Neuron (in vitro differentiated cells): ENCODE data around the gene TRMT1L.
A peak's percentile ranks its signal among the peaks of the same experiment; 100 is the strongest.

ENCODE experiments used
- H2AFZ ChIP-seq: one replicate; pipeline ENCODE4 v1.6.1; 2013; ENCODE audit warnings: low read depth, mild to moderate bottlenecking, inconsistent platforms, low read length, moderate library complexity
- H3K27me3 ChIP-seq: one replicate; pipeline ENCODE4 v1.6.1; 2013; ENCODE audit warnings: low read length; ENCODE audit not compliant: insufficient read depth
- H3K36me3 ChIP-seq: one replicate; pipeline ENCODE4 v1.6.1; 2013; ENCODE audit warnings: low read length; ENCODE audit not compliant: insufficient read depth
- H3K4me1 ChIP-seq: one replicate; pipeline ENCODE4 v1.6.1; 2013; ENCODE audit warnings: low read length; ENCODE audit not compliant: insufficient read depth
- H3K4me3 ChIP-seq: 2 replicates; pipeline ENCODE4 v1.5.1; 2013; ENCODE audit warnings: mild to moderate bottlenecking, low read length, moderate library complexity
- H3K9me3 ChIP-seq: one replicate; pipeline ENCODE4 v1.6.1; 2013; ENCODE audit warnings: low read length

Gene TRMT1L

GRCh38 chr1:185154912-185155513 lies 1.7 kb downstream of the TRMT1L start:
- Histone ChIP-seq H3K36me3 (peaks cover 10% of the 10 kb centered on the region), H2AFZ (no peak overlapping the region), H3K4me3 (peak overlapping the region; percentile 94)

GRCh38 chr1:185152187-185152767 lies 4.5 kb downstream of the TRMT1L start:
- H2AFZ ChIP-seq: no peak overlapping the region
- H3K4me1 ChIP-seq: peaks cover 8% of the 10 kb centered on the region
- no peak overlapping the region for H3K4me3 ChIP-seq
- no peaks in the 10 kb centered on the region for H3K9me3 ChIP-seq
- H3K27me3 ChIP-seq: no peaks in the 10 kb centered on the region
- H3K36me3 ChIP-seq: peaks cover 33% of the 10 kb centered on the region

More at GRCh38 chr1:185154912-185155513, 1.7 kb downstream of the TRMT1L start:
- Histone ChIP-seq H3K4me1 (peaks cover 17% of the 10 kb centered on the region), H3K27me3 (no peaks in the 10 kb centered on the region), H3K9me3 (no peaks in the 10 kb centered on the region)

- peaks cover 8% of the 10 kb centered on the region for H3K4me1 ChIP-seq
- no peaks in the 10 kb centered on the region for H3K9me3 ChIP-seq
- H2AFZ ChIP-seq: no peak overlapping the region
- H3K27me3 ChIP-seq: no peaks in the 10 kb centered on the region
- H3K36me3 ChIP-seq: peaks cover 36% of the 10 kb centered on the region
- H3K4me3 ChIP-seq: no peak overlapping the region
Observed at GRCh38 chr1:185151215-185151614, 5.5 kb downstream of the TRMT1L start.

- H3K4me1 ChIP-seq: no peaks in the 10 kb centered on the region
- no peak overlapping the region for H2AFZ ChIP-seq
- H3K36me3 ChIP-seq: peaks cover 53% of the 10 kb centered on the region
- no peak overlapping the region for H3K4me3 ChIP-seq
- no peaks in the 10 kb centered on the region for H3K9me3 ChIP-seq
- no peaks in the 10 kb centered on the region for H3K27me3 ChIP-seq
Observed at GRCh38 chr1:185144233-185144632, 12.5 kb downstream of the TRMT1L start.

GRCh38 chr1:185139246-185139645 lies 17.5 kb downstream of the TRMT1L start:
- peaks cover 52% of the 10 kb centered on the region for H3K36me3 ChIP-seq
- H3K27me3 ChIP-seq: no peaks in the 10 kb centered on the region
- no peak overlapping the region for H2AFZ ChIP-seq
- H3K4me3 ChIP-seq: no peak overlapping the region
- H3K9me3 ChIP-seq: no peaks in the 10 kb centered on the region
- no peaks in the 10 kb centered on the region for H3K4me1 ChIP-seq

- H3K4me3 ChIP-seq: no peak overlapping the region
- H3K27me3 ChIP-seq: no peaks in the 10 kb centered on the region
- no peak overlapping the region for H2AFZ ChIP-seq
- no peaks in the 10 kb centered on the region for H3K9me3 ChIP-seq
- no peaks in the 10 kb centered on the region for H3K4me1 ChIP-seq
- peaks cover 52% of the 10 kb centered on the region for H3K36me3 ChIP-seq
Observed at GRCh38 chr1:185137896-185138545, 18.7 kb downstream of the TRMT1L start.

DNA sequence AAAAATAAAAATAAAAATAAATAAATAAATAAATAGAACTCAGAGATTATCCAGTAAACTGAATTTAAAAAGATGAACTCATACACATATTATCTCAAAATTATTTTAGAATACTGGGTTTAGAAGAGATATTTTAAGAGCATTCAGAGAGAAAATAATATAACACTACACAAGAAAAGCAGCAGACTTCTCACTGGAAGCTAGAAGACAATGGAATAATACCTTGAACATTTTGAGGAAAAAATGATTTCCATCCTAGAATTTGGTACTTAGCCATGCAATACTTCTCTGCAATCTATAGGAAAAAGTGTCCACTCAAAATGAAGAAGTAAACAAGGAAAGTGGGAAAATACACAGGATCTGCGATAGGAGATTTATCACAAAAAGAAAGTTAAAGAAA lies 24.2 kb downstream of the TRMT1L start:
- Histone ChIP-seq H3K9me3 (peaks cover 6% of the 10 kb centered on the region), H3K4me1 (no peaks in the 10 kb centered on the region), H2AFZ (no peak overlapping the region), H3K4me3 (no peak overlapping the region), H3K36me3 (peaks cover 43% of the 10 kb centered on the region), H3K27me3 (no peaks in the 10 kb centered on the region)

DNA sequence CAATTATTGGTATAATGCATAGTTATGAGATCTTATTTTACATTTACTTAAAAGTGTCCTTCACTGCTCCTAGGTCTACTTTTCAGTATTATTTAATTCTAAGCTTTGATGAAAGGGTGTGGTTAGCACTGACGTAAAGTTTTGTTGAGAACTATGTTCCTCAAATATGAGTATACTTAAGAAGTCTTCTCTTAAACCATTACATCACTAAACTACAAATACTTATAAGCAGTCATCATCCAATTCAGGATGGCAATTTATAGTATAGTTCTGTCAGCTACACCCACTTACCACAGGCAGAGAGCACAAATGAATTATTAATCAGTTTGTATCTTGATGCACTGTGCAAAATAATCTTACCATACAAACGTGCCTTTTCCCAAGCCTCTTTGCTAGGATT lies 27.0 kb downstream of the TRMT1L start:
- Histone ChIP-seq H3K27me3 (no peaks in the 10 kb centered on the region), H3K4me3 (no peak overlapping the region), H2AFZ (no peak overlapping the region), H3K9me3 (peaks cover 6% of the 10 kb centered on the region), H3K4me1 (no peaks in the 10 kb centered on the region), H3K36me3 (peaks cover 41% of the 10 kb centered on the region)

- H2AFZ ChIP-seq: no peak overlapping the region
- H3K36me3 ChIP-seq: no peaks in the 10 kb centered on the region
- H3K4me3 ChIP-seq: no peak overlapping the region
- peaks cover 3% of the 10 kb centered on the region for H3K9me3 ChIP-seq
- no peaks in the 10 kb centered on the region for H3K4me1 ChIP-seq
- no peaks in the 10 kb centered on the region for H3K27me3 ChIP-seq
Observed at GRCh38 chr1:185112356-185112755, 44.4 kb downstream of the TRMT1L start.

DNA sequence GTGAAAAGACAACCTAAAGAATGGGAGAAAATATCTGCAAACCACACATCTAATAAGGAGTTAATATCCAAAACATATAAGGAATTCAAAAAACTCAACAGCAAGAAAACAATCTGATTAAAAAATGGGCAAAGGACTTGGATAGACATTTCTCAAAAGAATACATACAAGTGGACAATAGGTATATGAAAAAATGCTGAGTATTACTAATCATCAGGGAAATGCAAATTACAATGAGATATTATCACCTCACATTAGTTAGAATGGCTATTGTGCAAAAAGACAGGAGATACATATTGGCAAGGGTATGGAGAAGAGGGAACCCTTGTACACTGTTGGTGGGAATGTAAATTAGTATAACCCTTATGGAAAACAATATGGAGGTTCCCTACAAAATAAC lies 44.9 kb downstream of the TRMT1L start:
- H3K27me3 ChIP-seq: no peaks in the 10 kb centered on the region
- peaks cover 3% of the 10 kb centered on the region for H3K9me3 ChIP-seq
- no peaks in the 10 kb centered on the region for H3K4me1 ChIP-seq
- no peak overlapping the region for H2AFZ ChIP-seq
- H3K36me3 ChIP-seq: no peaks in the 10 kb centered on the region
- H3K4me3 ChIP-seq: no peak overlapping the region

GRCh38 chr1:185110145-185110544 lies 46.6 kb downstream of the TRMT1L start:
- Histone ChIP-seq H3K9me3 (peaks cover 3% of the 10 kb centered on the region), H2AFZ (no peak overlapping the region), H3K36me3 (no peaks in the 10 kb centered on the region), H3K27me3 (no peaks in the 10 kb centered on the region), H3K4me1 (no peaks in the 10 kb centered on the region), H3K4me3 (no peak overlapping the region)

GRCh38 chr1:185108321-185108720 lies 48.4 kb downstream of the TRMT1L start:
- Histone ChIP-seq H2AFZ (no peak overlapping the region), H3K4me3 (no peak overlapping the region), H3K27me3 (no peaks in the 10 kb centered on the region), H3K4me1 (no peaks in the 10 kb centered on the region), H3K9me3 (peaks cover 3% of the 10 kb centered on the region), H3K36me3 (peaks cover 8% of the 10 kb centered on the region)

- peaks cover 3% of the 10 kb centered on the region for H3K9me3 ChIP-seq
- peaks cover 24% of the 10 kb centered on the region for H3K36me3 ChIP-seq
- no peaks in the 10 kb centered on the region for H3K27me3 ChIP-seq
- H3K4me1 ChIP-seq: no peaks in the 10 kb centered on the region
- no peak overlapping the region for H3K4me3 ChIP-seq
- no peak overlapping the region for H2AFZ ChIP-seq
Observed at GRCh38 chr1:185105121-185105520, 51.6 kb downstream of the TRMT1L start.
